ENCODE data around the gene TMEM143. TPM values are rescaled to one million over a fixed set of nuclear protein-coding genes. Genes with fewer than 3 reads are reported as not detected.

Gene TMEM143
- total and polyA plus RNA-seq, 10 of the 15 experiments (the other 5 are each of a cell fraction or from before 2014, with no cell fraction given) = 1.5 to 19.5 (median 10.1) TPM

- peak in 1 of 2 experiments; percentile 69; a peak in 1 of 4 replicates for TF ChIP-seq BHLHE40 (IDR thresholded peaks at IDR 0.05; ENCODE audit: borderline replicate concordance in 1 of 2, low read depth in 2 of 2, low read length in 1 of 2)
- peak; percentile 48 for TF ChIP-seq RUNX3 (IDR thresholded peaks at IDR 0.05; ENCODE audit: low read length)
- TF ChIP-seq IRF5 (IDR thresholded peaks at IDR 0.05; ENCODE audit: borderline replicate concordance) = 0 out of 2 replicates have a peak, but pooled peaks have one; percentile 1
- peak; percentile 99 for TF ChIP-seq HDGF (IDR thresholded peaks at IDR 0.05)
- no peak for TF ChIP-seq NKRF (conservative IDR thresholded peaks at IDR 0.05)
- TF ChIP-seq ZNF687 (IDR thresholded peaks at IDR 0.05) = 0 out of 2 replicates have a peak, but pooled peaks have one; percentile 11
- no peak for TF ChIP-seq CTCF (IDR thresholded peaks at IDR 0.05 in 2 of 3, conservative IDR thresholded peaks at IDR 0.05 in 1 of 3; ENCODE audit: control insufficient read depth in 2 of 3, extremely low read depth in 1 of 3, insufficient read depth in 1 of 3, low read depth in 3 of 3, low read length in 3 of 3)
- TF ChIP-seq ZNF217 (IDR thresholded peaks at IDR 0.05) = no peak
- peak; percentile 82 for TF ChIP-seq POLR2AphosphoS5 (IDR thresholded peaks at IDR 0.05; ENCODE audit: low read length)
- 0 out of 2 replicates have a peak, but pooled peaks have one; percentile 20 for TF ChIP-seq CBFB (IDR thresholded peaks at IDR 0.05; ENCODE audit: low read depth)
- TF ChIP-seq STAT1 (conservative IDR thresholded peaks at IDR 0.05) = no peak
- TF ChIP-seq PKNOX1 (IDR thresholded peaks at IDR 0.05) = peak; percentile 26; the same call in 1 of the 2 replicates
- peak; percentile 44; the same call in 1 of the 2 replicates for TF ChIP-seq YBX1 (IDR thresholded peaks at IDR 0.05)
- peak; percentile 60 to 79 for TF ChIP-seq IKZF2 (IDR thresholded peaks at IDR 0.05)
- peak; percentile 39; the same call in 1 of the 2 replicates for TF ChIP-seq TARDBP (IDR thresholded peaks at IDR 0.05; ENCODE audit: borderline replicate concordance)
- no peak for TF ChIP-seq ATF2 (IDR thresholded peaks at IDR 0.05; ENCODE audit: low read length)
- TF ChIP-seq ETV6 (conservative IDR thresholded peaks at IDR 0.05 in 1 of 2, IDR thresholded peaks at IDR 0.05 in 1 of 2; ENCODE audit: borderline replicate concordance in 1 of 2, low read depth in 1 of 2) = no peak
These were observed 38.4 kb downstream of the TMEM143 start, which contains the start of gene EMP3 (continued) for GRCh38 chr19:48325265-48325910.

Measured in GM12878 (cell line).